GM21737 (cell line): ENCODE measurements around the gene PRKG1.

Source experiments
- ATAC-seq: cut with Tn5 transposase; IDR thresholded peaks from one replicate; pipeline ENCODE4 v1.9.1; 2021; ENCODE audit warnings: mild to moderate bottlenecking, moderate library complexity; ENCODE audit not compliant: unreplicated experiment

The PRKG1 gene

DNA sequence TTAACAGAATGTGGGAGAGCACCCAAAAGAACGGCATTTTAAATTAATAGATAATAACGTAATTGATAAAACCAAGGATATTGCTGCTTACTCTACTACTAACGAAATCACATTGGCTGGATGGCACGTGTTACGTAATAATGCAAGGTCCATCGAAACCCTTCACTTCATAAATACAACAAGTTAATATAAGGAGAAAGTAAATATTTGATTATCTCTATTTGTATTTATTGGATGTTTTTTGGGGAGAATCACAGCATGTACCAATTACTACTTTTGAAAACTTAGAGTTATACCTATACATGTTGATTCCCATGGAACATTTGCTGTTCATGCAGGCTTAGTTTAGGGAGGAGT, 1.6 kb downstream of the PRKG1 start:
- ATAC-seq: no peak

GRCh38 chr10:51076299-51076841, 2.1 kb downstream of the PRKG1 start:
- ATAC-seq: no peak

- no peak for ATAC-seq
Observed at GRCh38 chr10:51077074-51077473, 2.8 kb downstream of the PRKG1 start.

DNA sequence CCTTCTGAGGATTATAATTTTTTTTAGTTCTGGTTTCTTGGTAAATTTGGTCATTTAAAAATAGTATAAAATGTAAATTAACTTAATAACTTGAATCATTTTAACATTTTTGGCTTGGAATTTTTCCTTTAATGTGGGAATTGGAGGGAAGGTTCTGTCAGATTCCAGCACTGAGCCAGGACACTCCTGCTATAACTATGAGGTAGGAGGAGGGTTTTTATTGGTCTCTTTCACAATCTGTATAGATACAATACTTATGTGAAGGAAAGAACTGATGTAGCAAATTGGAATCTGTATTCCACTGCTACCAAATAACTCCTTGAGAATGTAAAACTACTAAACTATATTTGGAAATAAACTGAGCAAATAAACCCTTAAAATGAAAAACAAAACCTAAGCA, 3.2 kb downstream of the PRKG1 start:
- ATAC-seq: no peak

- no peak for ATAC-seq
Observed at GRCh38 chr10:51079331-51079730, 5.0 kb downstream of the PRKG1 start.

GRCh38 chr10:51079766-51080165, 5.5 kb downstream of the PRKG1 start:
- ATAC-seq: no peak

GRCh38 chr10:51080311-51081006, 6.2 kb downstream of the PRKG1 start:
- ATAC-seq: no peak

- no peak for ATAC-seq
Observed at GRCh38 chr10:51082857-51083256, 8.6 kb downstream of the PRKG1 start.

GRCh38 chr10:51083356-51083853, 9.1 kb downstream of the PRKG1 start:
- no peak for ATAC-seq

GRCh38 chr10:51085204-51085603, 10.9 kb downstream of the PRKG1 start:
- ATAC-seq: no peak

DNA sequence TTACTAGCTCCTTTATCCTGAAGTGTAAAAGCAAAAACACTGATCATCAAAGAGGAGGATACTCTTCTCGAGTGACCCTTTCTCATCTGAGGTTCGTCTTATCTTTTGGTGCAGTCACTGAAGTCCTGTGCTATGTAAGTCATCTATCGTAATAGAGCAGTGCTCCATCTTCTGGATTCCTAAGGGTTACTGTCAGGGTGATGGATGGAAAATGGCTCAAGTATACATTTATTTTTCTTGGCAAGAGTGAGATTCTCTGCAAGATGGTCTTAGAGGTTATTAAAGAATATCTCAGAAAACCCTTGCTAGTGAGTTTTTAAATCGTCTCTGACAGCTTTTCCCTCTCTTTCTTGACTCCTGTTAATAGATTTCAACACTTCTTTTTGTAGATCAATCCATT, 12.4 kb downstream of the PRKG1 start:
- ATAC-seq: no peak

DNA sequence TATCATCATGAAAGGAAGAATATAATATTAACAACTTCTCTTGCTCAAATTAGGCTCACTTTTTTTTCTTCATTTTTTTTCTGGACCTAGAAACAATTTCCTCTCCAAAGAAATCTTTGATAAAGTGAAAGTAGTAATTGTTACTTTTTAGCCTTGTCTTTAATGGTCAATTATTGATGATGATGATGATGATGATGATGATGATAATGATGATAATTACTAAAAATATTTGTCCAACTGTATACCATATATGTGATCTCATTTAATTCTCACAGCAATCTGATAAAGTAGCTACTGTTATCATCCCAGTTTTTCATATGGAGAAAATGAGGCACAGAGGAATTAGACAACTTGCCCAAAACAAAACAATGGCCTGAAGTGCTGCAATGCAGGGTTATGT, 12.8 kb downstream of the PRKG1 start:
- no peak for ATAC-seq

DNA sequence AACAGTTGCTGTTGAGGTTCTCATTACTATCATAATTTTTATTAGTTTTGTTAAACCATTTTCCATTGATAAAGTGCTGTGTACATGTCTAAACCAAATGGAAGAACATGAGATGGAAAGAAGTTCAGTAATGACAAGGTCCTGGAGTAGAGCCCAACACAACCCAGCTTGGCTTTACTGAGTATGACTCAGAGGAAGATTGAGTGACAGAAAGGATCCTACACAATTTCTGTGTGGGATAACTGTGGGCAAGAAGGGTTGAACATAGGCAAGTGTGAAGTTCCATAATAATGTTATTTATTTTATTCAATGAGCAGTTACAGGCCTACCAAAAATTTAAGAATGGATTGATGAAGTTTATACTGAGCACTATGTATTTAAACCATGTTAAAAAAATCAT, 15.9 kb downstream of the PRKG1 start:
- no peak for ATAC-seq

DNA sequence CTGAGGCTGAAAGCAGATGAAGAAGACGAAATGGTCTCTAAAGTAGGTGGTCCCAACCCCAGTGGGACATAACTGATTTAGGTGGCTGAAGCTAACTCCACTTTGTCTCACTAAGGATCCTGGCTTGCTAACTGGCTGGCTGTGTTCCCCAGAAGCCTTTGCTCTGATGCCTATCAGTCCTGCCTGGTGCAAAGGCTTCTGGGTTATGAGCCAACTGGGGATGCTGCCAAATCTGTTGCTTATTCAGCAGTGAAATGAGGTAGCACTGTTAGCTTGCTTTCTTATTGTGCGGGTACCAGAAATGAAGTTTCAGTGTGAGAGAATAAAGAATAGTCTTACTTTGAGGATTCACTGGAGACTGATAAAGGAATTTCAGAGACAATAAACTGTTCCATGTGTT, 18.1 kb downstream of the PRKG1 start:
- no peak for ATAC-seq

- ATAC-seq: no peak
Observed at GRCh38 chr10:51095444-51095843, 21.2 kb downstream of the PRKG1 start.

GRCh38 chr10:51097546-51097945, 23.3 kb downstream of the PRKG1 start:
- no peak for ATAC-seq

DNA sequence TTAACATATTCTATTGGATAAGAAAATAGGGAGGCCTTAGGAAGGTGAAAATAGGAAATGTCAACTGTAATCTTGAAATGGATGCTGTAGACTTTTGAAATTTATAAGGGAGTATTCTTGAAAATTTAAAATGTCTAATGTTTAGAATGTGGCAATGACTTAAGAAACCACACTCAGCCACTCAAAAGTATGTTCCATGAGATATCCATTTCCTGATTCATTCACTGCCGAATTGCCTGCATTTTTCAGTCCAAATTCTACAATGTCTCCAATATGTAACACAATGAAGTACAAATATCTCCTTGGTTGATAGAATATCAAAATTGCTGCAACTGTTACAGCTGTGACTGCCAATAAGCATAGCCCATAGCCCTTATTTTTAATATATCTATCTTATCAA, 25.9 kb downstream of the PRKG1 start:
- no peak for ATAC-seq

DNA sequence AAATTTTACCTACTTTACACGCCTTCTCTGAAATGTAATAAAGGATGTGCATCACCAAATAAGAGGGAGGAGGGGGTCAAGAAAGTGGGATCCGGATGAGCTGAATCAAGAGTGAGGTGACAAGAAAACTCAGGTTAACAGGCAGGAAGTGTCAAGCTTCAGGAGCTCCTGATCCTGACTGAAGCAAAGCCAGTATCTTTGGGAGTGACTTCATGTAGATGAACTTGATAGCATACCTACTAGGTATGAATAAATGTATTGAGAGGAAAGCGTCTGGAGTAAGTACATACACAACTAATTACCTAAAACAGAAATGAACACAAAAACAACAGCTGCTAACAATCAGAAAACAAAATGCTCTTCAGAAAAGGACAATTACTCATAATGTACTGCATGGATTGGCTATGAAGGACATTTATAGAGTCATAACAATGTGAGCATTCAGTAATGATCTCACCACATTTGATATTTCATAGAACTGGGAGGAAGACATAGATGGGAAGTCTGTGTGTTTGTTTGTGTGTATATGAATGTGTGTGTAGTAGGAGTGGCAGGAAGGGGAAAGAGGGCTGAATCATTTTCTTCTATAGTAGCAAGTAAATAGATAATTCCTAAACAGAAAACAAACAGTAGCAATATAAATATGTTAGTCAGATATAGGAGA, 29.4 kb downstream of the PRKG1 start:
- ATAC-seq: no peak

DNA sequence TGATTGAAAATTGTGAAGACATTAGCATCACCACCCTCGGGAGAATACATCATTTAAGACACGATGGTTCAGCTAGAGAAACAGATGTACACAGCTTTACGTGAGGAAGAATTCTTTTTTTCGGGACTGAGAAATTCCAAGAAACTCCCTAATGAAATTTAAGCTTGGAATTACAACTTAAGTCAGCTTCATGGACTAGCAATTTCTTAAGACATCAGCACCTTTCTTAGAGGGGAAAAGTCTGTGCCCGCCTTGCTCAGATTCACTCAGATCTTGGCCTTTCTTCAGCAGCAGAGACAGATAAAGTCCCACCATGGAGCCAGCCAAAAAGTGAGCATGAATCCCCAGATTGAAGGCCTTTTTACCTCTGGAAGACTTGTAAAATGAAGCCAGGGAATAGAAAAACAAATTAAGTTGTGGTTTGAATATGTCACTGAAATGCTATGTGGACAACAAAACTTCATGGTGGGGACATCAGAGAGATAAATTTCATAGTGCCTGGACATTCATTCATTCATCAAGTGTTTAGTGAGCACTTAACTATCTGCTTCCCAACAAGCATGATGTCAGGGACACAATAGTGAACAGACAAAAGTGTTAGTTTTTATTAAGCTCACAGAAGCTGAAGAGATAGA, 32.1 kb downstream of the PRKG1 start:
- no peak for ATAC-seq

GRCh38 chr10:51108406-51108805, 34.1 kb downstream of the PRKG1 start:
- ATAC-seq: no peak

DNA sequence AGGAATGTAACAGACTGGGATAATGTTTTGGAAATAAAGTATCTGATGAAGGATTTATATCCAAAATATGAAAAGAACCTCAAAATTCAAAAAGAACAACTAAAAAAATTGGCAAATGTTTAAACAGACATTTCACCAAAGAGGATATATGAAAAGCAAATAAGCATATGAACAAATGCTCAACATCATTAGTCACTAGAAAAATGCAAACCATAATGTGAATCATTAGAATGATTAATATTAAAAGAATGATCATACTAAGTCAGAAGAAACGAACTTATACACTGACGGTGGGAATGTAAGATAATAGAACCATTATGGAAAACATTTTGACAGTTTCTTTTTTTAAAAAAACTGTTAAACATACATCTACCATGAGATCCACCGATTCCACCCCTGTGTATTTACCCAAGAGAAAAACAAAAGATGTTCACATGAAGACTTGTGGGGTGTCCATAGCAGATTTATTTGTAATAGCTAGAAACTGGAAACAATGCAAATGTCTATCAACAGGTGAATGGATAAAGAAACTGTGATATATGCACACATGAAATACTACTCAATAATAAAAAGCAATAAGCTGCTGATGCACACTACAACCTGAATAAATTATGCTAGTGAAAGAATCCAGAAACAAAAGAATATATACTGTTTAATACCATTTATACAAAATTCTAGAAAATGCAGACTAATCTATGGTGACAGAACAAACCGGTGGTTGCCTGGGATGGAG, 35.7 kb downstream of the PRKG1 start:
- no peak for ATAC-seq
